NCI-H446 treated with DMSO at 0.1 percent for 48 hours (cell line): Measurements from ENCODE around the gene TNFSF8.

Source experiments
- DNase-seq: peaks from one replicate; lab custom pipeline; 2025; lab: John Stamatoyannopoulos, UW

Gene TNFSF8

GRCh38 chr9:114930056-114930812 lies at the start of gene TNFSF8:
Gene TNFSF8, minus strand, starts transcription at chr9:114930591. Its CDS starts 288 bp downstream, at chr9:114930303.
- DNase-seq: no peak

DNA sequence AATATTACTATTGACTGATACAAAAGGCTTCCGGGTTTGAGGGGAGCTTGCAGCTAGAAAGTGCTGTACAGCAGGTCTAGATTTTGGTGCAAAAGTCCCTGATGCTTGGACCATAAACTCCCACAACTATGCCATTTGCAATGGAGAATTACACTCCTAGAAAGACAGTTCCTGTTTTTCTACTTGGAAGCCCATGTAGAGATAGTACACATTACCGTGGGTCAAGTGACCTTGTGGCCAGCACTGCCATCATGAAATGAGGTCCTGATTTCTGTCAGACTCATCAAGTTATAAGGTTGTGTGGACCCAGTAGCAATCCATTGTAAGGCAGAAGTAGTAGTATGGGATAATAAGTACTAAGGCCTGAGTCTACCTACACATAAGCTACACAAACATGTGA lies 42.8 kb upstream of the TNFSF8 start:
- no peak for DNase-seq

- no peak for DNase-seq
These were observed 42.2 kb upstream of the TNFSF8 start for GRCh38 chr9:114972510-114973136.

- no peak for DNase-seq
These were observed 38.9 kb upstream of the TNFSF8 start for GRCh38 chr9:114969269-114969668.

DNA sequence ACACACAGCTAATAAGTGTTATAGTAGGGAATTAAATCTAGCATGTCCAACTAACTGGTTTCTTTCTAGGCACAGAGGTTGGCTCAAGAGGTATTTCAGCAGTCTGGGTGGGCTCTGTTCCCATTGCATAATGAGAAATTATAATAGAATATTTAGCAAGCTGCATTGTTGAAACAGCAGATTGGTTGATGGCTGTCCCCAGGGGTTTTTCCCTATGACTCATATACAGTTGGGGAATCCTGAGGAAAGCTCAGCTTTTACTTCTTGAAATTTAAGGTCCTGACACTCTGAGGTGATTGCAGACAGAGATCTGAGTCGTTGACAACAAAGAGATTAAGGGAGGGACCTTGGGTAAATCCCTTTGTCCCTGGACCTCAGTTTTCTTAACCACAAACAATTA lies 38.3 kb upstream of the TNFSF8 start:
- DNase-seq: no peak

DNA sequence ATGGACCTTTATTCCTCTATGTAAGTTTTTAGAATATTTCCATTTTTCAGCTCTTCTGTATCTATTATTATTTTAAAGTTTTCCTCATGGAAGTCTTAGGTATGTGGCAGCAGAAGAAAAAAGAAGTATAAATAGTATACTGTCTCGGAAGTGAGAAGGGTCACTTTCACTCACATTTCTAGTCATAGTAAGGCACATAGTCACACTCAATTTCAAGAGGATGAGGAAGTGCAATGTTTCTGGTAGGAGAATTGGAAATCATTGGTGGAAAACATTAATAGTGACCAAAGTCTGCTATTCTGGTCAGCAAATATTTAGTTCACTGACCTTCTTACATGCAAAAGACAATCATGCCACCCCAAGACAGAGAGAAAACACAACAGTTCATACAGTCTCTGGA lies 35.2 kb upstream of the TNFSF8 start:
- no peak for DNase-seq

DNA sequence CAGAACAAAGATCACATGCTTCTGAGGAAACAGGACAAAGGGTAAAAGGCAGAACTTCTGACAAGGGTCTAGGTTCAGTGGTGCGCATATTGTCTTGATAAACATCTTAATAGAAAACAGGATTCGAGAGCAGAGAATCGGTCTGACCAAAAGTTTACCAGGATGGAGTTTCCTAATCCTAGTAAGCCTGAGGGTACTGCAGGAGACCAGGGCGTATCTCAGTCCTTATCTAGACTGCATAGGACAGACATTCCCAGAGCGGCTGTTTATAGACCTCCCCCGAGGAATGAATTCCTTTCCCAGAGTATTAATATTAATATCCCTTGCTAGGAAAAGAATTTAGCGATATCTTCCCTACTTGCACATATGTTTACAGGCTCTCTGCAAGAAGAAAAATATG lies 32.4 kb upstream of the TNFSF8 start:
- no peak for DNase-seq

DNA sequence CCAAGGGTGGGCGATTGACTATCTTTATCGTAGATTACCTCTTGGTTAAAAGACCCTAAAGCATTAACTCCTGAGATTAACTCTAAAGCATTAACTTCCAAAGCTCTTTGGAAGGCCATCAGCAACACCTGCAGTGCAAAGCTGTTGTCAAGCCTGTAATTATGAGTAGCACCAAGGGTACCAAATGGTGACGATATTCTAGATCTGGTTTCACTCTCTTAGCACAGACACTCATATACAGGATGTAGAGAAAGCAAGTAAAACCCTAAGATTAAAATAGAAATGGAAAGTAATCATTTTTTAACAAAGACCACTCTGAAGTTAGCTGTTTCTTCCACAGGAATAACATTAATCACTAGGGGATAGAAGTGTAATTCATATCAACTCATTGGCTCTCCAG lies 29.9 kb upstream of the TNFSF8 start:
- no peak for DNase-seq

DNA sequence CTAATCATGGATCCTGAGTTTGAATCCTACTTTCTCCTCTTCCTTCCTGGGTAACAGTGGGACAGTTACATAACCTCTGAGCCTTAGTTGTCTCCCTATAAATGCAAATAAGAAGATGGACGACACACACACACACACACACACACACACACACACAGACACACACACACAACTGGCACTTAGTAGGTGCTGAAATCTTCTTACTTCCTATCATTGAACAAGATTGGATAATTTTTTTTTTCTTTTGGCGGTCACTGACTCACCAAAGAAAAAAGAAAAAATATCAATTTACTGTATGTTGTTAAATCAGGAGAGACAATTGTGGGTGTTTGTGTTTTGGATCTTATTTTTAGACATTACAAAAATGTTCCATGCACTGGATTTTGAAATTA lies 28.4 kb upstream of the TNFSF8 start:
- DNase-seq: no peak

GRCh38 chr9:114958021-114958843 lies 27.8 kb upstream of the TNFSF8 start:
- DNase-seq: no peak

- no peak for DNase-seq
These were observed 27.2 kb upstream of the TNFSF8 start for GRCh38 chr9:114957558-114957957.

GRCh38 chr9:114954956-114955582 lies 24.7 kb upstream of the TNFSF8 start:
- DNase-seq: no peak

GRCh38 chr9:114953959-114954358 lies 23.6 kb upstream of the TNFSF8 start:
- DNase-seq: no peak

GRCh38 chr9:114953046-114953445 lies 22.7 kb upstream of the TNFSF8 start:
- DNase-seq: no peak

GRCh38 chr9:114950761-114951160 lies 20.4 kb upstream of the TNFSF8 start:
- no peak for DNase-seq

DNA sequence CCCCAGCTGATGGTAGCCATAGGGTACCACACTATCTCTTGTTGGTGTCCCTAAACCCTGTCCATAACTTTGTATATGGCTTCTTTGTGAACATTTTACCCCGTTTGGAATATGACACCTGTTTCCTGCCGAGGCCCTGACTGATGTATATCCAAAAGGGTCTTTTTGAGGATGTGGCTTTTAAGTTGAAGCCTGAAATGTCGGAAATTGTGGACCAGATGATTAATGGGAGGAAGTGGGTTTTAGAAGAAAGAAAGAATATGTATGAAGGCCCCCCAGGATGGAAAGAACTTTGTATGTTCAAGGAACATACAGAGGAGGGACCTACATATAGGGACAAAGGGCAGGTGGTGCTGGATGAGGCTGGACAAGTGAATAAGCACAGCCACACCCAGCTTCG lies 16.7 kb upstream of the TNFSF8 start:
- no peak for DNase-seq

GRCh38 chr9:114945616-114946412 lies 15.4 kb upstream of the TNFSF8 start:
- no peak for DNase-seq

GRCh38 chr9:114941376-114941775 lies 11.0 kb upstream of the TNFSF8 start:
- no peak for DNase-seq

DNA sequence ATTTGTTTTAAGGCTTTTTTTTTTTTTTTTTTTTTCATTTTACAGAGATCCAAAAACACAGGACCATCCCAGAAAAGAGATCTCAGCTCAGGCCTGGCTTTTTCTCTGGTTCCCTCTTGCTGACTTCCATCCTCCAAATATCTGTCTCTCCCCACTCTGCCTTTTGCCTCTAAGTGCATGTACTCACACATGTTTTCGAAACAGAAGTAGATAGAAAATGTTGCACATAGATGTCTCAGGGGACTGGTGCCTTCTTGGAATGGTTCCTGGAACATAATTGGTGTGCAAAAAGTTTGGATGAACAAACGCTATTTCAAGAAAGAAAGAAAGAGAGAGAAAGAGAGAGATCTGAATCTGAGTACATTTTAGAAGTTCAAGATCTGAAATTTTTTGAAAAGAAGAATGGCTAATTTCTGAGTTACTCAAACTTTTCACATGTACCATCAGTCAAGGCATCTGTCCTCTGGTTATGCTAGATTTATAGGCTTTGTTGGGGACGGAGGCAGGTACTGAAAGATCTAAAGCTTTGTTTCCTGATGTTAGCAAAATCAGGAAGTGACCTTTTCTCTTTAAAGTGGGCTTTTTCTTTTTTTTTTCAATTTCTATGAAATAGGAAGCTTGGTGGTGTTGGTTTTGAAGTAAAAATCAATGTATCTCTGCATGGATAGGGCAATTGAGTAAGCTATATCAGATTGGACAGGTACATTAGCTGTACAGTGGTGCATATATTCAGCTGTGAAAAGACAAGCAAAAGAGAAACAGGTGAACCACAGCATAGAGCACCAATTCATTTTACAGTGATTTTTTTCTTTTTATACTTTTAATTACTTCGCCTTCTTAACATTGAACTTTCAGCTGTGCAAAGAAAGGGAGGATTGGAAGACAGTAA lies 8.5 kb upstream of the TNFSF8 start:
- no peak for DNase-seq

- no peak for DNase-seq
These were observed 7.1 kb upstream of the TNFSF8 start for GRCh38 chr9:114937516-114937915.

DNA sequence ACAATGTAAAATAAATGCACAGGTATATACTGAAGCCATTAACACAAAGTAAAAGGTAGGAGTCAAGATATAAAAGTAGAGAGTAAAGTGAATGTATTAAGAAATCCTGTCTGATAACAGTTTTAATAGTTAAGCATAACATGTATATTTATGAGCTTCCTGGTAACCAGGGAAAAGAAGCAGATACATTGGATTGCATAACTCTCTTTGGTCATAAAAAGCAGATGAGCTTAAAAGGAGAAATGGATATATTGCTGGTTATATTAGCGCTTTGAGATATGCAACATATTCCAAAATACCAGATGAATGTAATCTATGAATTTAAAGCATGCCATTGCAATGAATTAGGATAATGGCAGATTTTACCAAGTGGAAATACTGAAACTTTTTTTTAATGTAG lies 6.2 kb upstream of the TNFSF8 start:
- no peak for DNase-seq
